Right lobe of liver (tissue), 6 donors: ENCODE measurements around the gene C12orf57. TPM values are rescaled to one million over a fixed set of nuclear protein-coding genes. Genes with fewer than 3 reads are reported as not detected.
A peak's percentile ranks its signal among the peaks of the same experiment; 100 is the strongest.

Experiments used
- ATAC-seq, 4 donors: fragments of 200-7000 bp; cut with Tn5 transposase; one replicate each; pipeline ENCODE4 v1.9.1; 2020; ENCODE audit warnings: mild to moderate bottlenecking in 4 of 4, moderate library complexity in 4 of 4
- DNase-seq, 3 donors: peaks; one replicate each; pipeline ENCODE4 v3.0.0-alpha.2; 2020
- H3K27ac ChIP-seq, 3 donors: fragments of 200-600 bp; one replicate each; pipeline ENCODE4 v1.8.0; 2022
- H3K27me3 ChIP-seq, 2 donors: fragments of 200-600 bp; one replicate each; pipeline ENCODE4 v1.8.0; 2022
- H3K36me3 ChIP-seq, 4 donors: fragments of 200-600 bp; sonication (generic) in 1 of 4; one replicate each; pipeline versions ENCODE4 v1.5.1 to v1.8.0; 2017 to 2022; ENCODE audit warnings: control low read depth in 1 of 4
- H3K4me1 ChIP-seq, 4 donors: fragments of 200-600 bp; sonication (generic) in 1 of 4; one replicate each; pipeline versions ENCODE4 v1.5.1 to v1.8.0; 2017 to 2022; ENCODE audit warnings: control low read depth in 1 of 4
- H3K4me3 ChIP-seq, 3 donors: fragments of 200-600 bp; one replicate each; pipeline ENCODE4 v1.8.0; 2022
- H3K9me3 ChIP-seq, 4 donors: fragments of 200-600 bp; sonication (generic) in 1 of 4; one replicate each; pipeline versions ENCODE4 v1.5.1 to v1.8.0; 2017 to 2022; ENCODE audit warnings: control low read depth in 1 of 4
- CTCF ChIP-seq, 4 donors: fragments of 200-600 bp in 3 of 4; fragments of 450-650 bp in 1 of 4; IDR thresholded peaks; one replicate each; pipeline versions ENCODE4 v1.5.1 to v1.8.0; 2016 to 2022; ENCODE audit warnings: antibody characterized with exemption in 4 of 4, mild to moderate bottlenecking in 2 of 4
- POLR2A ChIP-seq: fragments of 450-650 bp; IDR thresholded peaks from one replicate; pipeline ENCODE4 v1.6.1; 2017; ENCODE audit warnings: antibody characterized with exemption, mild to moderate bottlenecking
- WGBS: methylation state at CpG from one replicate; pipeline ENCODE4 v1.1.6; 2018; ENCODE audit warnings: low coverage, low lambda C conversion rate; ENCODE audit not compliant: insufficient coverage; ENCODE audit errors: missing lambda C conversion rate; 5-methylcytosine and 5-hydroxymethylcytosine counted together
- intact Hi-C, 2 donors: fragments of 100-400 bp; cut with DNase I; formaldehyde crosslinking; loops; one replicate each; pipeline versions ENCODE4 v1.11.2 to v1.14.1; 2022
- total RNA-seq, 6 experiments: library from RNA; depleted of rRNA in 2 of 6; stranded (reverse); fragments of >200 nt in 2 of 6; fragmentation: NEBNext Ultra II Directional in 3 of 6; extraction: Animal tissue kit (Norgen Biotek cat#: 25700) in 3 of 6; gene quantifications; one replicate each; pipeline versions ENCODE4 v1.1.0 to v1.2.4, GENCODE V29; 2016 to 2023
- donor health status: DM: no; HTN: yes; CAD: no.
- donor health status: DM: no; HTN: no; CAD: no.
- donor health status: DM: no; HTN: no; CAD: no.
- donor health status: DM: no; HTN: yes; CAD: no.
- donor health status: DM: no; HTN: yes; CAD: no.

The C12orf57 gene
- total RNA-seq, 6 experiments from 2014 or later, result 47.6 to 189 (median 70.5) TPM

- peak overlapping the region in 2 of 3 donors; percentile 43 to 63 for H3K27ac ChIP-seq
- ATAC-seq, result peak; percentile 4 to 57 (median 22)
- WGBS, result 33% methylated on average over 12 of the region's 24 CpGs
Observed at GRCh38 chr12:6959058-6959804, 15.4 kb downstream of the C12orf57 start.

GRCh38 chr12:6959805-6960592, 16.2 kb downstream of the C12orf57 start:
- no peaks in the 10 kb centered on the region for H3K27me3 ChIP-seq
- intact Hi-C loops, result loop anchor here in 1 of 2 donors (10.0 kb wide), 1 partner anchor 135 kb away; the partner anchor contains the start of gene C1R
- H3K4me3 ChIP-seq, result no peak overlapping the region
- H3K27ac ChIP-seq, result peak overlapping the region in 2 of 3 donors; percentile 43 to 63
- H3K4me1 ChIP-seq, result peaks cover 2 to 15% (median 7%) of the 10 kb centered on the region in 4 donors
- 0% methylated on average over 1 of the region's 26 CpGs for WGBS
- peak in 1 of 3 donors; percentile 61 for DNase-seq
- no peak for TF ChIP-seq POLR2A
- TF ChIP-seq CTCF (IDR thresholded peaks at IDR 0.05), result no peak
- H3K9me3 ChIP-seq, result no peaks in the 10 kb centered on the region
- H3K36me3 ChIP-seq, result peaks cover 0 to 4% (median 0%) of the 10 kb centered on the region in 4 donors
- no peak for ATAC-seq

More at GRCh38 chr12:6959058-6959804, 15.4 kb downstream of the C12orf57 start:
- intact Hi-C loops, result loop anchor here in 1 of 2 donors (10.0 kb wide), 1 partner anchor 136 kb away; the partner anchor contains the start of gene C1R
- Histone ChIP-seq H3K4me3 (no peak overlapping the region), H3K27me3 (no peaks in the 10 kb centered on the region), H3K4me1 (peaks cover 0 to 11% (median 7%) of the 10 kb centered on the region in 4 donors), H3K9me3 (no peaks in the 10 kb centered on the region), H3K36me3 (no peaks in the 10 kb centered on the region)
- peak in 2 of 3 donors; percentile 51 to 64 for DNase-seq
- no peak for TF ChIP-seq POLR2A
- TF ChIP-seq CTCF (IDR thresholded peaks at IDR 0.05), result no peak

GRCh38 chr12:6960593-6961277, 16.9 kb downstream of the C12orf57 start:
- TF ChIP-seq CTCF (IDR thresholded peaks at IDR 0.05), result peak in 2 of 4 donors; percentile 6 to 20
- no peak for TF ChIP-seq POLR2A
- Histone ChIP-seq H3K4me3 (no peak overlapping the region), H3K4me1 (peaks cover 2 to 15% (median 7%) of the 10 kb centered on the region in 4 donors), H3K27me3 (no peaks in the 10 kb centered on the region), H3K36me3 (peaks cover 0 to 9% (median 6%) of the 10 kb centered on the region in 4 donors), H3K9me3 (no peaks in the 10 kb centered on the region), H3K27ac (peak overlapping the region; percentile 0 to 62 (median 11))
- intact Hi-C loops, result no loop called here
- ATAC-seq, result peak in 3 of 4 donors; percentile 3 to 20 (median 15)
- whole genome bisulfite sequencing, result 32% methylated on average over 5 of the region's 13 CpGs
- DNase-seq, result peak in 2 of 3 donors; percentile 49 to 58

GRCh38 chr12:6961278-6961694, 17.5 kb downstream of the C12orf57 start:
- no peak for TF ChIP-seq CTCF (IDR thresholded peaks at IDR 0.05)
- TF ChIP-seq POLR2A, result peak; percentile 19
- peak; percentile 68 to 86 (median 77) for DNase-seq
- Histone ChIP-seq H3K4me3 (no peak overlapping the region), H3K4me1 (peaks cover 2 to 15% (median 7%) of the 10 kb centered on the region in 4 donors), H3K36me3 (peaks cover 0 to 12% (median 10%) of the 10 kb centered on the region in 4 donors), H3K9me3 (no peaks in the 10 kb centered on the region), H3K27me3 (no peaks in the 10 kb centered on the region), H3K27ac (peak overlapping the region; percentile 0 to 62 (median 11))
- intact Hi-C loops, result no loop called here
- peak; percentile 16 to 70 (median 44) for ATAC-seq
- WGBS, result 12% methylated on average over 20 of the region's 24 CpGs
